22Rv1 (cell line): ENCODE measurements around the gene GAREM2.

ENCODE experiments used
- CTCF ChIP-seq: fragments of 450-650 bp; IDR thresholded peaks from 2 replicates; pipeline ENCODE4 v1.5.1; 2017; ENCODE audit warnings: mild to moderate bottlenecking
- ZFX ChIP-seq: fragments of 450-650 bp; IDR thresholded peaks from 2 replicates; pipeline ENCODE4 v1.6.1; 2017; ENCODE audit warnings: antibody characterized with exemption, borderline replicate concordance

GRCh38 chr2:26174691-26175465 lies 2.0 kb downstream of the GAREM2 start:
- TF ChIP-seq CTCF: no peak
- TF ChIP-seq ZFX: no peak
